BLaER1 (cell line): Measurements from ENCODE around the gene KCNJ9.

Source experiments
- H3K27ac ChIP-seq: shearing (Covaris generic); formaldehyde crosslinking; 2 replicates; pipeline ENCODE4 v1.8.1; 2022
- H3K27me3 ChIP-seq: shearing (Covaris generic); formaldehyde crosslinking; 2 replicates; pipeline ENCODE4 v1.8.1; 2022
- H3K36me3 ChIP-seq: shearing (Covaris generic); formaldehyde crosslinking; 2 replicates; pipeline ENCODE4 v1.8.1; 2022
- H3K4me1 ChIP-seq: shearing (Covaris generic); formaldehyde crosslinking; 2 replicates; pipeline ENCODE4 v1.8.1; 2022
- H3K4me2 ChIP-seq: shearing (Covaris generic); formaldehyde crosslinking; 2 replicates; pipeline ENCODE4 v1.8.1; 2022
- H3K4me3 ChIP-seq: shearing (Covaris generic); formaldehyde crosslinking; 2 replicates; pipeline ENCODE4 v1.8.1; 2022
- H3K9ac ChIP-seq: shearing (Covaris generic); formaldehyde crosslinking; 2 replicates; pipeline ENCODE4 v1.8.1; 2022
- H3K9me3 ChIP-seq: shearing (Covaris generic); formaldehyde crosslinking; 2 replicates; pipeline ENCODE4 v1.8.1; 2022
- H4K20me1 ChIP-seq: shearing (Covaris generic); formaldehyde crosslinking; 2 replicates; pipeline ENCODE4 v1.8.1; 2022
- Cebpa-rat ChIP-seq: shearing (Covaris generic); IDR thresholded peaks from 2 replicates; pipeline ENCODE4 v1.8.1; 2022

Gene KCNJ9

GRCh38 chr1:160095382-160096105 lies 14.2 kb downstream of the KCNJ9 start:
- H3K4me1 ChIP-seq: peaks cover 57% of the 10 kb centered on the region
- peaks cover 49% of the 10 kb centered on the region for H4K20me1 ChIP-seq
- no peak overlapping the region for H3K4me3 ChIP-seq
- H3K27me3 ChIP-seq: no peaks in the 10 kb centered on the region
- H3K36me3 ChIP-seq: peaks cover 53% of the 10 kb centered on the region
- H3K4me2 ChIP-seq: peak overlapping the region; percentile 92
- H3K27ac ChIP-seq: peak overlapping the region; percentile 5; the same call in 1 of the 2 replicates
- TF ChIP-seq Cebpa-rat: no peak
- no peak overlapping the region for H3K9ac ChIP-seq
- no peaks in the 10 kb centered on the region for H3K9me3 ChIP-seq

DNA sequence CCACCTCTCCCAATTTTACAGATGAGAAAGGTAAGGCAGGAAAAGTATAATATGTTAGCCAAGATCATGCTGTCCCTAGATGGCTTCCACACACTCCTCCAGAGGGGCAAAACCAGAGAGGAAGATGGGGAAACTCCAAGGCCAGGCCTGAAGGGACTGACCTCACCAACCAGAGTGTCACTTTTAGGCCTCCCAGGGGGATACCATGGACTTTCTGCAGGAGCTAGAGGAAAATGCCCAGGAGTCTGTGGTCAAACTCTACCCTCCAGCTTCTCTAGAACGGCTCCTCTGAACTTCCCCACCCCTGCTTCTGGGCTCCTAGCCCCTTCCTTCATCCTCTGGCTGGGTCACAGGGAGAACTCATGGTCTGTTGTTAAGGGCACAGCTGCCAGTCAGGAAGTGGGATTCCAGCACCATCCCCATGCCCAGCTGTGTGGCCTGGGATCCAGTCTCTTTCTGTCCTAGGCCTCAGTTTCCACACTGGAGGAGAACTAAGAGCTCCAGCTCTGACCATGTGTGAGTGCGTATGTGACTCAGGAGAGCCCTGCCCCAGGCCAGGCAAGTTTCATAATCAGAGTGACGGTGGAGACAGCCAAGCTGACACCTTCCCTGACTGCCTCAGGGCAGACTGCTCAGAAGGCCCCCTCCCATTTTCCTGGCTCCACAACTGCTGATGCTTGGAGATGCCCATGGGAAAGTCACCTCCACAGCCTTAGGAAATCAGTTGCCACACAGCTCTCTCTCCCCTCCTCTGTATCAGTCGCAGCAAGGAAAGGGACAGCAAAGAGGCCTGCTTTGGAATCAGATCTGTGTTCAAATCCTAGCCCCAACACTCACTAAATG lies 15.2 kb downstream of the KCNJ9 start:
- H4K20me1 ChIP-seq: peaks cover 49% of the 10 kb centered on the region
- TF ChIP-seq Cebpa-rat: no peak
- H3K4me2 ChIP-seq: peak overlapping the region; percentile 92
- peak overlapping the region; percentile 90; the same call in 1 of the 2 replicates for H3K9ac ChIP-seq
- peaks cover 43% of the 10 kb centered on the region for H3K36me3 ChIP-seq
- H3K27ac ChIP-seq: 0 out of 2 replicates have a peak overlapping the region, but pooled peaks have one; percentile 5
- no peaks in the 10 kb centered on the region for H3K27me3 ChIP-seq
- H3K4me3 ChIP-seq: no peak overlapping the region
- H3K4me1 ChIP-seq: peaks cover 62% of the 10 kb centered on the region
- H3K9me3 ChIP-seq: no peaks in the 10 kb centered on the region

DNA sequence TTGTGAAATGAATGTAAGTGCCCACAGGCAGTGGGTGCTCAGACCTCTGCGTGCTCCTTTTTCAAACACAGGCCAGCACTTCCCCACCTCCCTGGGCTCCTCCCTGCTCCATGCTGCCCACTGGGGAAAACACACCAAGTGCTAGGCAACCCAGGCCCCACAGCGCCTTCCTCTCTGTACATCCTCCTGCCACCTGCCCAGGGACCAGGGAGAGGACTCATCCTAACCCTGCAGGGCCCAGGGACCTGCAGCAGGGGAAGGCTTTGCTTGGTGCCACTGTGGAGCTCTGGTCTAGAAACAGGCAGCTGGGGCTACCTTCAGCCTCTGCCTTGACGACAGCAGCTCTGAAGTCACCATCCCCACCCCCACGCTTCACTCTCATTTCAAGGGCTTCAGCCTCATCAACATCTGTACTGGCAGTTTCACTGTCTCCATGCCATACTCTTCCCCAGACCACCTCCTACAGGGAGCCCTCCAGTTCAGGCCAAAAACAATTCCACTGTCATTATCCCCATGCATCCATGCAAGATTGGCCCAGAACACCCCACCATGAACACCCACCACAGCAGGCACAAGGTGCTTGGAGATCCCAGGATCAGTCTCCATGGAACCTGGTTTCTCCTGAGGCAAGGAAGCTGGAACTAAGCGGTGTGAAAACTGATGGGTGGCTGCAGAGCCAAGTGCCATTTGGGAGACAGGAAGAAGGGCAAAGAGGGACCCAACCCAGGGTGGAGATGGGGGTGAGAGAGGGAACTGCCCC lies 16.0 kb downstream of the KCNJ9 start:
- no peaks in the 10 kb centered on the region for H3K9me3 ChIP-seq
- TF ChIP-seq Cebpa-rat: no peak
- peak overlapping the region; percentile 85 for H3K4me3 ChIP-seq
- H3K27ac ChIP-seq: peak overlapping the region; percentile 80
- peaks cover 67% of the 10 kb centered on the region for H3K4me1 ChIP-seq
- H3K27me3 ChIP-seq: no peaks in the 10 kb centered on the region
- peak overlapping the region; percentile 92 for H3K4me2 ChIP-seq
- peaks cover 35% of the 10 kb centered on the region for H3K36me3 ChIP-seq
- H4K20me1 ChIP-seq: peaks cover 47% of the 10 kb centered on the region
- peak overlapping the region; percentile 90 for H3K9ac ChIP-seq

GRCh38 chr1:160097911-160098851 lies 16.8 kb downstream of the KCNJ9 start, which contains the start of gene IGSF8:
TSS of gene IGSF8 (minus strand) at chr1:160098619. CDS start at chr1:160098472, 147 bp downstream.
- Histone ChIP-seq H3K27ac (peak within 1 kb of the TSS; percentile 80), H3K4me2 (peak within 1 kb of the TSS; percentile 98), H3K27me3 (no peaks in the 10 kb centered on the region), H3K36me3 (peaks cover 26% of the 10 kb centered on the region), H4K20me1 (peaks cover 39% of the 10 kb centered on the region; the same call in 1 of the 2 replicates), H3K9me3 (no peaks in the 10 kb centered on the region), H3K4me1 (peaks cover 75% of the 10 kb centered on the region), H3K4me3 (peak within 1 kb of the TSS; percentile 85), H3K9ac (peak within 1 kb of the TSS; percentile 90)
- no peak for TF ChIP-seq Cebpa-rat

DNA sequence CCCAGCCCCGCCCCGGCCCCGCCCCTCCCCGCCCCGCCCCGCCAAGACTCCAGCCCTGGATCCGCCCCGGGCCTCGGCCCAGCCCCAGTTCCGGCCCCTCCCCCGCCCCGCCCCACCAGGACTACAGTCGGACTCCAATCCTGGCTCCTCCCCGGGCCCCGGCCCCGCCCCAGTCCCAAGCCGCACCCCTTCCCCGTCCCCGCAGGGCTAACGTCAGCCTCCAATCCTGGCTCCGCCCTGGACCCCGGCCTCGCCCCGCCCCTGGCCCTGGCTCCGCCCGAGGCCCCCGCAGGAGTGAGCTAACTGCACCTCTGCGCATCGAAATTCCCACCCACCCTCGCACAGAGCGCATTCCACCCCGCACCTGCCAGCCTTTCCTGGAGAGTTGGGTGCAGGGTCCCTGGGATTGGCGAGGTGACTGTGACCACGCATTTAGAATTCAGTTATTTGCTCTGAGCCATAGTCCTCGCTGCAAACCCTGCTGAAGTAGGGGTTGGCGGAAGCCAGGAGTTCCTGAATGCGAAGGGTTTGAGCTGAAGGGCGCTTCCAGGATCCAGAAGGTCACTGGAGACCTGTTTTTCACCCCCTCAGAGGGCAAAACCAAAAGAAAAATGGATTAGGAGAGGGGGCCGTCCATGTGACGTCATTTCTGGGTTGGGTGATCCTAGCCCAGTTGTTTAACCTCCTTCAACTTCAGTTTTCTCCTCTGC lies 17.7 kb downstream of the KCNJ9 start:
- H3K9ac ChIP-seq: peak overlapping the region; percentile 76
- no peaks in the 10 kb centered on the region for H3K9me3 ChIP-seq
- H4K20me1 ChIP-seq: peaks cover 37% of the 10 kb centered on the region; the same call in 1 of the 2 replicates
- H3K4me3 ChIP-seq: peak overlapping the region; percentile 67
- TF ChIP-seq Cebpa-rat: no peak
- no peaks in the 10 kb centered on the region for H3K27me3 ChIP-seq
- peak overlapping the region; percentile 98 for H3K4me2 ChIP-seq
- peaks cover 18% of the 10 kb centered on the region for H3K36me3 ChIP-seq
- H3K27ac ChIP-seq: peak overlapping the region; percentile 70
- H3K4me1 ChIP-seq: peaks cover 74% of the 10 kb centered on the region

DNA sequence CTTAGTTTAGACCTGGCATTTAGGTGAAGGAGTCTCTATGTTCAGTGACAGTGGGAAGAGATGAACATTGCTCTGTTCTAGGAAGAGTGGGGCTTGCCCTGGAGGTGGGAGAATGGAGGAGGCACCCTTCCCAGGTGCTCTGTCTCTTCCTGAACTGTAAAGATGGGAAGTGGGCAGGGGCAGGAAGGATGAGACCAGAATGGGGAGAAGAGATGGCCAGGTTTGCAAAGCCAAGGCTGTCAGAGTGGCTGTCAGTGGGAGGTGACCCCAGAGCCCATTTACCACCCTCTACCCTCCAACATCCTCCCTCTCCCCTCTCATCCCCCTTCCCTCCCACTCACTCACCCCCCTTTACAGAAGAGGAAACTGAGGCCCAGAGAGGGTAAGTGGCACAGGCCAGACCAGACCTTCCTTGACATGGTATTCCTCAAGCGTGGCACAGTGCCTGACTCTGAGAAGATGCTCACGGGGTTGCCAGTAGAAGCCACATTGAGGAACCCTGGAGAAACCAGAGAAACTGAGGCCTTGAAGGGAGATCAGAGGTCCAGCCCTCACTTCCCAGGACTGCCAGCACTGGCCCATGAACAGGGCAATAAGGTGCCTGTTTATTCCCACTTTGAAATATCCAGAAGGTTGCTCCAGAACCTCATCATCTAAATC lies 18.5 kb downstream of the KCNJ9 start:
- Histone ChIP-seq H3K4me3 (no peak overlapping the region), H3K9ac (0 out of 2 replicates have a peak overlapping the region, but pooled peaks have one; percentile 76), H3K27me3 (no peaks in the 10 kb centered on the region), H3K27ac (peak overlapping the region; percentile 70; the same call in 1 of the 2 replicates), H3K9me3 (no peaks in the 10 kb centered on the region), H4K20me1 (peaks cover 34% of the 10 kb centered on the region; the same call in 1 of the 2 replicates), H3K36me3 (peaks cover 10% of the 10 kb centered on the region), H3K4me2 (peak overlapping the region; percentile 98), H3K4me1 (peaks cover 74% of the 10 kb centered on the region)
- no peak for TF ChIP-seq Cebpa-rat

DNA sequence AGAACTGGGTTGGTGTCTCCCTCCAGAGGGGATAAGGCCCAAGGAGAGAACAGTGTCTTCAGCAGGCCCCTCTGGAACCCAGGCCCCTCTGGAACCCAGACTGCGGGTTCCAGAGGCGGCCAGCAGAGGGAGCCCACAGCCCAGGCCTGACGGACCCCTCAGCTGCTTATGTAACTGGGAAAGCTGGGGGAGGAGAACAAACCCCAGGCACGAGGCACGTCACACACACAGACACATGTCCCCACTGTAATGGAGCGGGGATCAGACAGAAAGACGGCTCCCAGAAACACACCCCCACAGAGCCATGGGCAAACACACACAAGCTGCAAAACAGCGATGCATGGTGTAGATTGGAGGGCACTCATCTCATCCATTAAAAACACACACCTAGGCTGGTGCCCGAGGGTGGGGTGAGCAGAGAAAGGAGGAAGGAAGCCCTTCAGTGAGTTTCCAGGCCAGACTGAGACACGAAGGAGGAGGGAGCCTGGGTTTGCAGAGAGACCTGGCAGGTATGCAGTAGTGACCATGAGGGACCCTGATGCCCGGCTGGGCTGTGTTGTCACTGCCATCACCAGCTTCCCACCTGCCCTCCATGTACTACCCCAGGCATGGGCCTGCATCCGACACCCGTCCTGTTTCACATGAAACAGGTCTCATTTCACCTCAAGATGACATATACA lies 19.8 kb downstream of the KCNJ9 start:
- 0 out of 2 replicates have a peak overlapping the region, but pooled peaks have one; percentile 14 for H3K27ac ChIP-seq
- peak overlapping the region; percentile 7; the same call in 1 of the 2 replicates for H3K9ac ChIP-seq
- no peak for TF ChIP-seq Cebpa-rat
- H3K4me1 ChIP-seq: peaks cover 70% of the 10 kb centered on the region
- no peak overlapping the region for H3K4me3 ChIP-seq
- no peaks in the 10 kb centered on the region for H3K36me3 ChIP-seq
- H3K4me2 ChIP-seq: peak overlapping the region; percentile 69
- H3K27me3 ChIP-seq: no peaks in the 10 kb centered on the region
- no peaks in the 10 kb centered on the region for H3K9me3 ChIP-seq
- H4K20me1 ChIP-seq: peaks cover 20% of the 10 kb centered on the region; the same call in 1 of the 2 replicates
